ENCODE data around the gene NFKBIL1. TPM values are rescaled to one million over a fixed set of nuclear protein-coding genes. Genes with fewer than 3 reads are reported as not detected.

Gene NFKBIL1
- total and polyA plus RNA-seq, 9 of the 15 experiments (the other 6 are each of a cell fraction or from before 2014, with no cell fraction given), result 0.49 to 33.1 (median 7.6) TPM

DNA sequence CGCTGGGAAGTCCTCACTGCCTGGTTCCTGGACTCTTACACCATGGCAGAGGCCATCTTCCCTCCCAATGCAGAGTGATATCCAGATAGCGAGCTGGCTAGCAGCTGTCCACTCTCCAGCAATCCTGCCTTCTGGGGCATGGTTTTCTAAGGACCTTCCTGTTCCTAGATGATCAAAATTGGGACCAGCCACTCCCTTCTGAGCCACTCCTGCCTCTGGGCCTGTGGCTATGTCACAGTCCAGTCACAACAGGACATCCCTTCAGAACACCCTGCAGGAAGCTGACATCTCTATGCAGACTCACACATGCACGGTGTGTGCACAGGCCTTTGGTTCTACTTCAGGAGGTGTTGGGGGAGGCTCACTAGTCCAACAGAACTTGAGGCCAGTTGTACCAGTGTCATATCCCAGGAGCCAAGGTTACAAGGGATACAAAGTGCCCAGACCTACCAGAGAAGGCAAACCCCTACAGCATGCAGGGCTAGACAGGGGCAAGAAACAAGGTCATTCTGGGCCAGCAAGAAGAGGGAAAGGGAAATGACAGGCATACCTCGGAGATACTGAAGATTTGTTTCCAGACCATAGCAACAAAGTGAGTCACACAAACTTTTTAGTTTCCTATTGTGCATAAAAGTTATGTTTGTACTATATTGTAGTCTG lies 21.3 kb upstream of the NFKBIL1 start (continued):
- TF ChIP-seq CREM (IDR thresholded peaks at IDR 0.05; ENCODE audit: low read depth) (no peak; the same call in 1 of the 2 replicates), HMG20A (CRISPR knock-in tag; conservative IDR thresholded peaks at IDR 0.05) (no peak), FOS (IDR thresholded peaks at IDR 0.05; ENCODE audit: extremely low read depth, insufficient read length) (no peak), TBL1XR1 (IDR thresholded peaks at IDR 0.05; ENCODE audit: low read length in 2 of 2) (no peak), TGIF2 (CRISPR knock-in tag; IDR thresholded peaks at IDR 0.05) (no peak), CEBPG (CRISPR knock-in tag; IDR thresholded peaks at IDR 0.05) (peak; percentile 16; the same call in 1 of the 2 replicates), CEBPG (tag; conservative IDR thresholded peaks at IDR 0.05 in 1 of 2, IDR thresholded peaks at IDR 0.05 in 1 of 2) (no peak), SMARCA4 (IDR thresholded peaks at IDR 0.05) (peak; percentile 10), FUS (optimal IDR thresholded peaks at IDR 0.05; ENCODE audit: low read depth, low read length) (no peak), ZNF263 (CRISPR knock-in tag; IDR thresholded peaks at IDR 0.05; ENCODE audit: borderline replicate concordance) (peak; percentile 11; the same call in 1 of the 2 replicates), SIN3B (IDR thresholded peaks at IDR 0.05; ENCODE audit: low read depth) (no peak), L3MBTL2 (IDR thresholded peaks at IDR 0.05) (peak; percentile 56; the same call in 1 of the 2 replicates), SOX6 (IDR thresholded peaks at IDR 0.05) (peak; percentile 38; the same call in 1 of the 2 replicates), KDM4B (IDR thresholded peaks at IDR 0.05; ENCODE audit: borderline replicate concordance in 2 of 2, low read depth in 1 of 2) (no peak), ZNF140 (CRISPR knock-in tag; IDR thresholded peaks at IDR 0.05) (no peak), FOXJ3 (CRISPR knock-in tag; IDR thresholded peaks at IDR 0.05) (no peak)
- TF ChIP-seq, protein P1, sequence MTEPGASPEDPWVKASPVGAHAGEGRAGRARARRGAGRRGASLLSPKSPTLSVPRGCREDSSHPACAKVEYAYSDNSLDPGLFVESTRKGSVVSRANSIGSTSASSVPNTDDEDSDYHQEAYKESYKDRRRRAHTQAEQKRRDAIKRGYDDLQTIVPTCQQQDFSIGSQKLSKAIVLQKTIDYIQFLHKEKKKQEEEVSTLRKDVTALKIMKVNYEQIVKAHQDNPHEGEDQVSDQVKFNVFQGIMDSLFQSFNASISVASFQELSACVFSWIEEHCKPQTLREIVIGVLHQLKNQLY (CRISPR knock-in tag; conservative IDR thresholded peaks at IDR 0.05), result no peak
- TF ChIP-seq, protein P2, sequence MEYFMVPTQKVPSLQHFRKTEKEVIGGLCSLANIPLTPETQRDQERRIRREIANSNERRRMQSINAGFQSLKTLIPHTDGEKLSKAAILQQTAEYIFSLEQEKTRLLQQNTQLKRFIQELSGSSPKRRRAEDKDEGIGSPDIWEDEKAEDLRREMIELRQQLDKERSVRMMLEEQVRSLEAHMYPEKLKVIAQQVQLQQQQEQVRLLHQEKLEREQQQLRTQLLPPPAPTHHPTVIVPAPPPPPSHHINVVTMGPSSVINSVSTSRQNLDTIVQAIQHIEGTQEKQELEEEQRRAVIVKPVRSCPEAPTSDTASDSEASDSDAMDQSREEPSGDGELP (CRISPR knock-in tag; IDR thresholded peaks at IDR 0.05; ENCODE audit: borderline replicate concordance), result peak; percentile 74
- TF ChIP-seq, protein P3, sequence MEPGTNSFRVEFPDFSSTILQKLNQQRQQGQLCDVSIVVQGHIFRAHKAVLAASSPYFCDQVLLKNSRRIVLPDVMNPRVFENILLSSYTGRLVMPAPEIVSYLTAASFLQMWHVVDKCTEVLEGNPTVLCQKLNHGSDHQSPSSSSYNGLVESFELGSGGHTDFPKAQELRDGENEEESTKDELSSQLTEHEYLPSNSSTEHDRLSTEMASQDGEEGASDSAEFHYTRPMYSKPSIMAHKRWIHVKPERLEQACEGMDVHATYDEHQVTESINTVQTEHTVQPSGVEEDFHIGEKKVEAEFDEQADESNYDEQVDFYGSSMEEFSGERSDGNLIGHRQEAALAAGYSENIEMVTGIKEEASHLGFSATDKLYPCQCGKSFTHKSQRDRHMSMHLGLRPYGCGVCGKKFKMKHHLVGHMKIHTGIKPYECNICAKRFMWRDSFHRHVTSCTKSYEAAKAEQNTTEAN (CRISPR knock-in tag; IDR thresholded peaks at IDR 0.05), result no peak
- TF ChIP-seq, protein P4, sequence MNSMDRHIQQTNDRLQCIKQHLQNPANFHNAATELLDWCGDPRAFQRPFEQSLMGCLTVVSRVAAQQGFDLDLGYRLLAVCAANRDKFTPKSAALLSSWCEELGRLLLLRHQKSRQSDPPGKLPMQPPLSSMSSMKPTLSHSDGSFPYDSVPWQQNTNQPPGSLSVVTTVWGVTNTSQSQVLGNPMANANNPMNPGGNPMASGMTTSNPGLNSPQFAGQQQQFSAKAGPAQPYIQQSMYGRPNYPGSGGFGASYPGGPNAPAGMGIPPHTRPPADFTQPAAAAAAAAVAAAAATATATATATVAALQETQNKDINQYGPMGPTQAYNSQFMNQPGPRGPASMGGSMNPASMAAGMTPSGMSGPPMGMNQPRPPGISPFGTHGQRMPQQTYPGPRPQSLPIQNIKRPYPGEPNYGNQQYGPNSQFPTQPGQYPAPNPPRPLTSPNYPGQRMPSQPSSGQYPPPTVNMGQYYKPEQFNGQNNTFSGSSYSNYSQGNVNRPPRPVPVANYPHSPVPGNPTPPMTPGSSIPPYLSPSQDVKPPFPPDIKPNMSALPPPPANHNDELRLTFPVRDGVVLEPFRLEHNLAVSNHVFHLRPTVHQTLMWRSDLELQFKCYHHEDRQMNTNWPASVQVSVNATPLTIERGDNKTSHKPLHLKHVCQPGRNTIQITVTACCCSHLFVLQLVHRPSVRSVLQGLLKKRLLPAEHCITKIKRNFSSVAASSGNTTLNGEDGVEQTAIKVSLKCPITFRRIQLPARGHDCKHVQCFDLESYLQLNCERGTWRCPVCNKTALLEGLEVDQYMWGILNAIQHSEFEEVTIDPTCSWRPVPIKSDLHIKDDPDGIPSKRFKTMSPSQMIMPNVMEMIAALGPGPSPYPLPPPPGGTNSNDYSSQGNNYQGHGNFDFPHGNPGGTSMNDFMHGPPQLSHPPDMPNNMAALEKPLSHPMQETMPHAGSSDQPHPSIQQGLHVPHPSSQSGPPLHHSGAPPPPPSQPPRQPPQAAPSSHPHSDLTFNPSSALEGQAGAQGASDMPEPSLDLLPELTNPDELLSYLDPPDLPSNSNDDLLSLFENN (IDR thresholded peaks at IDR 0.05; ENCODE audit: low read depth in 2 of 2, low read length in 2 of 2), result no peak
- TF ChIP-seq, protein P5, sequence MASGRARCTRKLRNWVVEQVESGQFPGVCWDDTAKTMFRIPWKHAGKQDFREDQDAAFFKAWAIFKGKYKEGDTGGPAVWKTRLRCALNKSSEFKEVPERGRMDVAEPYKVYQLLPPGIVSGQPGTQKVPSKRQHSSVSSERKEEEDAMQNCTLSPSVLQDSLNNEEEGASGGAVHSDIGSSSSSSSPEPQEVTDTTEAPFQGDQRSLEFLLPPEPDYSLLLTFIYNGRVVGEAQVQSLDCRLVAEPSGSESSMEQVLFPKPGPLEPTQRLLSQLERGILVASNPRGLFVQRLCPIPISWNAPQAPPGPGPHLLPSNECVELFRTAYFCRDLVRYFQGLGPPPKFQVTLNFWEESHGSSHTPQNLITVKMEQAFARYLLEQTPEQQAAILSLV (tag; IDR thresholded peaks at IDR 0.05), result no peak
